PC-3 (cell line): ENCODE results near the gene SLC19A1. TPM values are rescaled to one million over a fixed set of nuclear protein-coding genes. Genes with fewer than 3 reads are reported as not detected.
"Not testable (repeated sequence)": the region's sequence is repeated elsewhere in the genome, so short reads cannot be mapped to it uniquely, and the experiment has no call there.

Source experiments
- ATAC-seq: fragments of 200-7000 bp; cut with Tn5 transposase; 2 replicates; pipeline ENCODE4 v1.9.1; 2020; ENCODE audit warnings: mild to moderate bottlenecking, moderate library complexity
- BruUV-seq: library from RNA; stranded (reverse); fragments of 400-500 nt; replicated peaks from 2 replicates; lab custom pipeline; 2021; lab: Mats Ljungman, UMichigan
- CTCF ChIA-PET: fragments of 300-600 bp; sonication (Branson Sonifier 250); formaldehyde crosslinking; loops from one replicate; lab custom pipeline; 2022; ENCODE audit warnings: antibody characterized with exemption; lab: Charles Lee
- POLR2A ChIA-PET: fragments of 300-600 bp; sonication (Branson Sonifier 250); formaldehyde crosslinking; loops from one replicate; lab custom pipeline; 2022; ENCODE audit warnings: antibody characterized with exemption; ENCODE audit not compliant: unreplicated experiment; lab: Charles Lee
- DNase-seq: peaks from one replicate; pipeline ENCODE4 v3.0.0-alpha.2; 2015
- H2AFZ ChIP-seq: fragments of 300-600 bp; sonication (generic); 2 replicates; pipeline ENCODE4 v1.6.0; 2016; ENCODE audit warnings: antibody characterized with exemption, low read length
- H3F3A ChIP-seq: fragments of 300-600 bp; sonication (generic); one replicate; pipeline ENCODE4 v1.6.0; 2017; ENCODE audit warnings: antibody characterized with exemption, low read length, control low read depth, mild to moderate bottlenecking; ENCODE audit not compliant: unreplicated experiment
- H3K27ac ChIP-seq: fragments of 300-600 bp; sonication (generic); 2 replicates; pipeline ENCODE4 v1.5.1; 2016; ENCODE audit warnings: mild to moderate bottlenecking, low read length
- H3K27me3 ChIP-seq: fragments of 300-600 bp; sonication (generic); 2 replicates; pipeline ENCODE4 v1.6.1; 2016; ENCODE audit warnings: low read length, mixed read lengths
- H3K36me3 ChIP-seq: fragments of 300-600 bp; sonication (generic); 2 replicates; pipeline ENCODE4 v1.6.1; 2016; ENCODE audit warnings: low read depth, mixed run types, low read length, mixed read lengths
- H3K4me1 ChIP-seq: fragments of 300-600 bp; sonication (generic); 2 replicates; pipeline ENCODE4 v1.5.1; 2016; ENCODE audit warnings: low read length; ENCODE audit not compliant: insufficient read depth
- H3K4me2 ChIP-seq: fragments of 300-600 bp; sonication (generic); 2 replicates; pipeline ENCODE4 v1.6.0; 2016; ENCODE audit warnings: low read length
- H3K4me3 ChIP-seq: fragments of 300-600 bp; sonication (generic); 2 replicates; pipeline ENCODE4 v1.5.1; 2016; ENCODE audit warnings: mild to moderate bottlenecking, low read length, mixed read lengths
- H3K79me2 ChIP-seq: fragments of 300-600 bp; sonication (generic); 2 replicates; pipeline ENCODE4 v1.6.1; 2017; ENCODE audit warnings: low read length, mixed read lengths
- H3K9ac ChIP-seq: fragments of 300-600 bp; sonication (generic); 2 replicates; pipeline ENCODE4 v1.6.0; 2016; ENCODE audit warnings: mild to moderate bottlenecking, low read length
- H3K9me2 ChIP-seq: fragments of 300-600 bp; sonication (generic); replicated peaks from 2 replicates; pipeline ENCODE4 v1.6.1; 2016; ENCODE audit warnings: mixed run types, low read length, mixed read lengths
- H3K9me3 ChIP-seq: fragments of 300-600 bp; sonication (generic); 2 replicates; pipeline ENCODE4 v1.6.1; 2016; ENCODE audit warnings: low read length, mixed read lengths
- H4K20me1 ChIP-seq: fragments of 300-600 bp; sonication (generic); 2 replicates; pipeline ENCODE4 v1.6.1; 2016; ENCODE audit warnings: low read length, mixed read lengths
- EZH2 ChIP-seq: fragments of 300-600 bp; sonication (generic); IDR thresholded peaks from one replicate; pipeline ENCODE4 v1.6.1; 2017; ENCODE audit warnings: antibody characterized with exemption, mild to moderate bottlenecking, low read length; ENCODE audit not compliant: unreplicated experiment
- EZH2phosphoT487 ChIP-seq: fragments of 300-600 bp; sonication (generic); IDR thresholded peaks from 2 replicates; pipeline ENCODE4 v1.6.1; 2018; ENCODE audit warnings: mild to moderate bottlenecking, antibody characterized with exemption, low read length, borderline replicate concordance
- intact Hi-C: fragments of 100-400 bp; cut with micrococcal nuclease; formaldehyde crosslinking; loops from 2 replicates; pipeline ENCODE4 v1.9.0; 2023
- total RNA-seq: library from RNA; depleted of rRNA; stranded (reverse); fragments of >200 nt; gene quantifications from 2 replicates; pipeline ENCODE4 v1.2.3, GENCODE V29; 2014
- TF ChIP-seq, protein P1 (sequence below): fragments of 300-600 bp; sonication (generic); conservative IDR thresholded peaks from 2 replicates; pipeline ENCODE4 v1.5.1; 2017; ENCODE audit warnings: antibody characterized with exemption, low read depth, mild to moderate bottlenecking, low read length

SLC19A1 gene
- total RNA-seq, 1 experiment from 2014 or later, result 54.2 TPM

DNA sequence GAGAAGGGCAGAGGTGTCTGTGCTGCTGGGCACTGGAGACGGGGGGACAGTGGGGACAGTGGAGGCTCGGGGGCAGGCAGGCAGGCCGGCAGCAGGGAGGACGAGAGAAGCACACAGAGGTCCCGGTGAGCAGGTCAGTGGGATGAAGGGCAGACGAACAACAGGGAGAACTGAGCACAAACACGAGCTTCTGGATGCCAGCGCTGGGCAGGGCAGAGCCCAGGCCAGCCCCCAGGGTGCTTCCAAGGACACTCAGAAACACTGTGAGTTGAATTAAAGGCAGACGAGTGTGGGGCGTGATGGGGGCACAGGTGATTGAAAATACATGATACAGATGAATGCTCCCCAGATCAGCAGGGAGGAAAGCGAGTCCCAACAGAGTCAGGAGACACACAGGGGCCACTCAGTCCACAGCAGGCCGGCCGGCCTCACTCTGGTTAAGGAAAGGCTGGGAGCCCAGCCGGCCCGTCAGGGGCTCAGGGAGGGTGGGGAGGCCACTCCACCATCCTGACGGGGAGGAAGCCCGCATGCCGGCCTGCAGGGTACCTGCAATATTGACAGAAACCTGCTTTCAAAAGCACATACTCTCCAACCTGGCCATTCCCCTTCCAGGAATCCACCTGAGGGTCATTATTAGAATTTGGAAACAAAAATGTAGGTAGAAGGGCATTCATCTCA, 14.1 kb downstream of the SLC19A1 start:
- ChIA-PET CTCF (no interaction called here), POLR2A (no interaction called here)
- Histone ChIP-seq H3K27ac (no peak overlapping the region), H2AFZ (no peak overlapping the region), H3K9me3 (no peaks in the 10 kb centered on the region), H3K36me3 (peaks cover 55% of the 10 kb centered on the region), H3K4me3 (no peak overlapping the region), H3K27me3 (no peaks in the 10 kb centered on the region), H3K9me2 (no peaks in the 10 kb centered on the region), H4K20me1 (no peaks in the 10 kb centered on the region), H3F3A (no peaks in the 10 kb centered on the region), H3K4me2 (no peak overlapping the region), H3K79me2 (no peaks in the 10 kb centered on the region), H3K9ac (no peak overlapping the region), H3K4me1 (no peaks in the 10 kb centered on the region)
- BruUV-seq, result no TSS peak
- intact Hi-C loops, result no loop called here
- no peak for ATAC-seq
- no peak for DNase-seq
- TF ChIP-seq EZH2 (no peak), EZH2phosphoT487 (no peak)
- TF ChIP-seq, protein P1, sequence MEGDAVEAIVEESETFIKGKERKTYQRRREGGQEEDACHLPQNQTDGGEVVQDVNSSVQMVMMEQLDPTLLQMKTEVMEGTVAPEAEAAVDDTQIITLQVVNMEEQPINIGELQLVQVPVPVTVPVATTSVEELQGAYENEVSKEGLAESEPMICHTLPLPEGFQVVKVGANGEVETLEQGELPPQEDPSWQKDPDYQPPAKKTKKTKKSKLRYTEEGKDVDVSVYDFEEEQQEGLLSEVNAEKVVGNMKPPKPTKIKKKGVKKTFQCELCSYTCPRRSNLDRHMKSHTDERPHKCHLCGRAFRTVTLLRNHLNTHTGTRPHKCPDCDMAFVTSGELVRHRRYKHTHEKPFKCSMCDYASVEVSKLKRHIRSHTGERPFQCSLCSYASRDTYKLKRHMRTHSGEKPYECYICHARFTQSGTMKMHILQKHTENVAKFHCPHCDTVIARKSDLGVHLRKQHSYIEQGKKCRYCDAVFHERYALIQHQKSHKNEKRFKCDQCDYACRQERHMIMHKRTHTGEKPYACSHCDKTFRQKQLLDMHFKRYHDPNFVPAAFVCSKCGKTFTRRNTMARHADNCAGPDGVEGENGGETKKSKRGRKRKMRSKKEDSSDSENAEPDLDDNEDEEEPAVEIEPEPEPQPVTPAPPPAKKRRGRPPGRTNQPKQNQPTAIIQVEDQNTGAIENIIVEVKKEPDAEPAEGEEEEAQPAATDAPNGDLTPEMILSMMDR, result no peak

DNA sequence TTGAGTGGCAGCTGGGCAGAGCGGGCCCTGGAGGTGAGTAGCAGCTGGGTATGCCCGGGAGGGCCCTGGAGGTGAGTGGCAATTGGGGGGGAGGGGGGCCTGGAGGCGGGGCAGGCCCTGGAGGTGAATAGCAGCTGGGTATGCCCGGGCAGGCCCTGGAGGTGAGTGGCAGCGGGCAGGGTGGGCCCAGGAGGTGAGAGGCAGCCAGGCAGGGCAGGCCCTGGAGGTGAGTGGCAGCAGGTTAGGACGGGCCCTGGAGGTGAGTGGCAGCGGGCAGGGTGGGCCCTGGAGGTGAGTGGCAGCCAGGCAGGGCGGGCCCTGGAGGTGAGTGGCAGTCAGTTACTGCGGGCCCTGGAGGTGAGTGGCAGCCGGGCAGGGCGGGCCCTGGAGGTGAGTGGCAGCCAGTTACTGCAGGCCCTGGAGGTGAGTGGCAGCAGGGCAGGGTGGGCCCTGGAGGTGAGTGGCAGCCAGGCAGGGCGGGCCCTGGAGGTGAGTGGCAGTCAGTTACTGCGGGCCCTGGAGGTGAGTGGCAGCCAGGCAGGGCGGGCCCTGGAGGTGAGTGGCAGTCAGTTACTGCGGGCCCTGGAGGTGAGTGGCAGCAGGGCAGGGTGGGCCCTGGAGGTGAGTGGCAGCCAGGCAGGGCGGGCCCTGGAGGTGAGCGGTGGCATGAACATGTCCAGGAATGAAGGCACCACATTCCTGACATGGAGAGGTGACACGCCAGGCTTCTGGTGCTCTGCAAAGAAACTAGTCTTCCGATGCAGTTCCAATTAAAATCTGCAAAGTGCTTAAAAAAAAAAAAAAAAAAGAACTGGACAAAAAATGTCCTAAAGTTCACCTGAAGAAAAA, 14.9 kb downstream of the SLC19A1 start:
- H3K9me2 ChIP-seq, H3K4me3 ChIP-seq, H3K27ac ChIP-seq, H3F3A ChIP-seq, DNase-seq, POLR2A ChIA-PET, H2AFZ ChIP-seq, H3K27me3 ChIP-seq, H4K20me1 ChIP-seq, H3K79me2 ChIP-seq, H3K9me3 ChIP-seq, intact Hi-C loops, H3K4me2 ChIP-seq, H3K9ac ChIP-seq, BruUV-seq, CTCF ChIA-PET, ATAC-seq, H3K4me1 ChIP-seq: not testable (repeated sequence)
- H3K36me3 ChIP-seq, result peaks cover 63% of the 10 kb centered on the region

DNA sequence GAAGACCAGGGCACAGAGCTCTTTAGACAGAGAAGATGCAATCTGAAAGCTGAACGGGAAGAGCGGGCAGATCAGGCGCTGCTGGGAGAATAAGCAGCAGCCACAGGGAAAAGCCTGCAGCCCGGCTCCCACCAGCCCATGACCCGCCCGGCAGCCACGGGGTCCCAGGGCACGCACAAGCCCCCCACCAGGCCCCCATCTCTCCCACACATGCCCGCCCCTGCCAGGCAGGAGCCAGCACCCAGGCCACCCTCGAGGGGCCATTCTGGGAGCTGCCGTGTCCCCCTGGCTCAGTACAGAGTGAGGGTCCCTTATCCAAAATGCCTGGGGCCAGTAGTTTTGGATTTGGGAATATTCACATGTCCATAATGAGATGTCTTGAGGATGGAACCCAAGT, 16.3 kb downstream of the SLC19A1 start:
- Histone ChIP-seq H3K4me3 (no peak overlapping the region), H3K36me3 (peaks cover 71% of the 10 kb centered on the region), H3K9me3 (peaks cover 13% of the 10 kb centered on the region), H3K9ac (no peak overlapping the region), H4K20me1 (no peaks in the 10 kb centered on the region), H2AFZ (no peak overlapping the region), H3K27ac (no peak overlapping the region), H3K9me2 (no peaks in the 10 kb centered on the region), H3K27me3 (no peaks in the 10 kb centered on the region), H3F3A (no peaks in the 10 kb centered on the region), H3K4me2 (no peak overlapping the region), H3K79me2 (no peaks in the 10 kb centered on the region), H3K4me1 (no peaks in the 10 kb centered on the region)
- CTCF ChIA-PET, result no interaction called here
- POLR2A ChIA-PET, result no interaction called here
- DNase-seq (no peak), ATAC-seq (no peak)
- no TSS peak for BruUV-seq
- TF ChIP-seq, protein P1, result no peak
- no peak for TF ChIP-seq EZH2
- no peak for TF ChIP-seq EZH2phosphoT487
- intact Hi-C loops, result no loop called here
